RPMI8226 (cell line): ENCODE results near the gene IDH3G.
A peak's percentile ranks its signal among the peaks of the same experiment; 100 is the strongest.
"Not testable (repeated sequence)": the region's sequence is repeated elsewhere in the genome, so short reads cannot be mapped to it uniquely, and the experiment has no call there.

Source experiments
- DNase-seq: peaks from one replicate; pipeline ENCODE4 v3.0.0-alpha.2; 2015

Gene IDH3G

DNA sequence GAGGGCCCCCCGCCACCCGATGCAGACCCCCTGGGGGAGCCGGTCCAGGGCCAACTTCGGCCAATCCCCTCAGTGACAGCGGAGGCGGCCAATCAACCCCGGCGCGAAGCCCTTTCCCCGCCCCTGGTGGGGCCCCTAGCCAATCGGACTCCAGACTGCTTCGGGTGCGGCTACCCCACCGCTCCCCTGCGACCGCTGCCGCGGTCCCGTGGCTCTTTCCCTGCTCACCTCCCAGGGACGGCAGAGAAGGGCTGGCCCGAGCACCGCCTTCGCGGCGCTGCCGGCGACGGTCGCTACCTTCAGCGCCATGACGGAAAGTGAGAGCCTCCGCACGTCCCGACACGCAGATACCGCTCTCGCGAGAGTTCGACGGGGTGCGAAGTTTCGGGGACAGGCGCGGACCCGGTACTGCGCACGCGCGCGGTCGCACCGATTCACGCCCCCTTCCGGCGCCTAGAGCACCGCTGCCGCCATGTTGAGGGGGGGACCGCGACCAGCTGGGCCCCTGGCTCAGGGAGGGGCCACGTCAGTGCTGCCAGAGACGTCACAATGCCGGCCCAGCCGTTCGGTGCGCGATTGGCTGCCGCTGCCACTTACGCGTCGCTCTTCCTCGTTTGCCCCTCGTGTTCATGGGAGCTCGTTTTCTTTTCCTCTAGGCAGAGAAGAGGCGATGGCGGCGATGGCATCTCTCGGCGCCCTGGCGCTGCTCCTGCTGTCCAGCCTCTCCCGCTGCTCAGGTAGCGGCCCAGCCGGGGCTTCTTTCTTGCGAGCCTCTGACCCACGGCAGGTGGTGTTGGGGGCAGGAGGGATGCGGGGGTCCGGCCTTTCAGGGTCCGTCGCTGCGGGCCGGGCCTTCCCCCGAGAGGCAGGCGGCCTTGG lies at the start of gene IDH3G, which contains the start of gene SSR4:
Gene IDH3G, minus strand, starts transcription at position 358 of the 879 bp plus-strand sequence. Its CDS starts 49 bp downstream, at position 309.
Gene SSR4, plus strand, starts transcription at position 651 of the 879 bp plus-strand sequence. Its CDS starts 20 bp downstream, at position 671.
- DNase-seq: peak; percentile 96

DNA sequence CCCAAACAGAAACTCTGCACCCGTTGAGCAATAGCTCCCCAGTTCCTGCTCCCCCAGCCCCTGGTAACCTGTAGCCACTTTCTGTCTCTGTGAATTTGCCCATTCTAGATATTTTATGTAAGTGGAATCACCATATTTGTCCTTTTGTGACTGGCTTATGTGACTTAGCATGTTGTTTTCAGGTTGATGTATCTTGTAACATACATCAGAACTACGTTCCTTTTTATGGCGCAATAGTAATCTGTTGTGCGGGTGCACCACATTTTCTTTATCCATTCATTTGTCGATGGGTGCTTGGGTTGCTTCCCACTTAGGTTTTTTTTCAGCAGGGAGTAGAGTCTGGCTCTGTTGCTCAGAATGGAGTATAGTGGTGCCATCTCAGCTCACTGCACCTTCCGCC lies 42.7 kb upstream of the IDH3G start:
- DNase-seq: no peak

DNA sequence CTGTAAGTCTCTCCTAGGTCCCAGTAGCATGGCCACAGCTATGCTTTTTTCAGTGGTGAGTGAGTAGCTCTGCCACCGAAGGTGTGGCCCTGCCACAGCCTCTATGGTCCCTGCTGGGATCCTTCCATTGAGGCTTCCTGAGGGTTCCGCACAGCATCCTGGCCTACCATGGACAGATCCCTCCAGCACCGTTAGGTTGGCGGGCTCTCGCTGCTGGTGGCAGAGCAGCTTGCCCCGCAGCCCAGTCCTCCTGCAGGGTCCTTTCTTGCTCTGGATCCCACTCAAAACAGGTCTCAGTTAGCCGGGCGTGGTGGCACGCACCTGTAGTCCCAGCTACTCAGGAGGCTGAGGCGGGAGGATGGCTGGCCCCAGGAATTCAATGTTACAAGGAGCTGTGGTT lies 38.6 kb upstream of the IDH3G start:
- no peak for DNase-seq

DNA sequence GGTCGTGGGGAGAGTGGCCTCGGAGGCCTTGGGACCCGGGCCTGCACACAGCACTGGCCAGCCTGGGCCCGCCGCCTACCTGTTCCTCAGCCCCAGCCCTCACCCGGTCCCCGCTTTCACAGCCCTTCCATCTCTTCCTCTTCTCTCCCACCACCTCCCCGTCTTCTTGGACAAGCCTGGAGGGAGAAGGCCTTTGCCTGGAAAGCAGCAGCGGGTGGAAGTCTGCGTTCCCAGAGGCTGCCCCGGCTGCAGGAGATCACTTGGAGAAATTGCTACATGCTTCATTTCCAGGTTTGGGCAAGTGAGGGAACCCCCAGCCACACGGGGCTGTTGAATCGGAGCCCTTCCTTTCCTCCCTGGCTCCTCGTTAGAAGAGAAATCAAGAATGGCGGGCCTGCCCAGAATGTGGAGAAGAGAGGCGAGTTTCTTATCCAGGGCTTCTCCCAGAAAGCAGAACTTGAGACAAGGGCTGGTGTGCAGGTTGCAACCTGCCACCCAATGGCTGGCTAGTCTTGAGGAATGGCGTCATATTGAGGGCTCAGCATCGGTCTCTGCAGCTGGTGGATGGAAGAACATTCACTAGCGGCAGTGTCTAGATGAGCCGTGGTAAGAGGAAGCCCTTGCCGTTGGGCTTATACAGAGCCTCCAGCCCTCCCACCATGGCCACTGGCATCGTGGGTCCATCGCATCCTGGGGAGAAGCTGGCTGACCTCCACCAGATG lies 37.4 kb upstream of the IDH3G start:
- DNase-seq: no peak

DNA sequence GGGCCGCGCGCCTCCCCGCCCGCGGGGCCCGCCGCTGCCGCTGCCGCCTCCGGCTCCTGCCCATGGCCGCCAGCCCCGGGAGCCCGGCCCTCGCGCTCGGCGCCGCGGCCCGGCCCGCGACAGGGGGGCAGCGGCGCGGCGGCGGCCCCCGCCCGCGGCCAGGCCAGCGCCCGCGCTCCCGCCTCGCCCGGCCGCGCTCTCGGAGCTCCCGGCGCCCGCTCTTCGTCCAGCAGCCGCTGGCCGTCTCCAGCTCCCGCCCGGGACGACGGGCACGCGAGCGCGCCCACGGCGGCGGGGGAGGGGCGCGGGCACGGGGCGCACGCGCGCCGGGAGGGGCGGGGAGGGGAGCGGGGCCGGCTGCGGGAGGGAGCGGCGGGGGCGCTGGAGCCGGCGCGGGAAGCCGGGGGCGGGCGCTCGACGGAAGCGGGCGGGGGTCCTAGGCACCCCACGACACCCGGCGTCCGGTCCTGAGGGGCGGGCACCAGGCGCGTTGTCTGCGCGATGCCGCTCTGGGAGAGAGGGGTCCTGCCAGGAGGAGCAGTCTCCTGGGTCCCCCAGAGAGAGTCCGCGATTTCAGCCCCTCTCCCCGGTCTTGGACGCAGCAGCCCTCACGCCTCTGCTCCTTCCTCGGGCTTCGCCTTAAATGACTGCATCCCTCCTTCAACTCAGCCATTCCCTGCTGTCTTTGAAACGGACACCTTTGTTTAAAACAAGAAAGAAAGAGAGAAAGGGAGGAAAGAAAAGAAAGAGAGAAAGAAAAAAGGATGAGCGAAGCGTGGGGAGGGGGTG lies 36.7 kb upstream of the IDH3G start:
- DNase-seq: no peak

DNA sequence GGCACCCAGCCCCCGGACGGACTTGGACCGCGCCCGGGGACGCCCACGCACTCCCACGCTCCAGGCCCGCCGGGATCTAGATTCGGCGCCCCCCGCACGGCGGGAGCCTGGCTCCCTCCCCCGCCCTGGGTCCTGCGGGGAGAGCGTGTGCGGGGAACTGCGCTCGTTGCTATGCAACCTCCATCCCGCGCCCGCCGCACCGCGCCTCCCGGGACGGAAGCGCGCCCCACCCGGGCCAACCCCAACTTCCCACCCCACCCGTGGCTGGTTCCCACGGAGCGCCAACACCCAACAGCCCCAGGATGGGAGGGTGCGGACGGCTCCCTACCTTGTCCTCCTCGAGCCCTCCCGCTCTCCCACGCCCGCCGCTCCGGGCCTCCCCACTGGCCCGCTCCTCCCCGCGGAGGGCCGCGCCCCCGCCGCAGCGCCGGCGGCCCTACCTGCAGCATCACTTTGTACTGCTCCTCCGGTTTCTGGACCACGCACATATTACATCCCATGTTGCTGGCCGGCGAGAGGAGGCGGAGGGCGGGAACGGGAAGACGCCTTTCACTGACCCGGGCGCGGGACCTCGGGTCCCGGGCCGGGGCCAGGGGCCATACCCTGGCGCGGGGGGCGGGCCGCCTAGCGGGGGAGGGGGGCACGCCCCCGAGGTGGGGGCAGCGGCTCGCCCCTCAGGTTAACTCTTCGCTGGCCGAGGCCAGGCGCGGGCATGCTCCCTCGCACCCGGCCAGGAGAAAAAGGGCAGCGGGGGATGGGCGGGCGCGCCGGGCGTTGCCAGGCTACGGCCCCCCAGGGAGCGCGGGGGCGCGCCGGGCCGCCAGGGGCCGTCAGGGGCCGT lies 35.8 kb upstream of the IDH3G start, which contains the start of gene PDZD4:
Gene PDZD4, minus strand, starts transcription at position 746 of the 841 bp plus-strand sequence. Its CDS starts 246 bp downstream, at position 500.
- no peak for DNase-seq

DNA sequence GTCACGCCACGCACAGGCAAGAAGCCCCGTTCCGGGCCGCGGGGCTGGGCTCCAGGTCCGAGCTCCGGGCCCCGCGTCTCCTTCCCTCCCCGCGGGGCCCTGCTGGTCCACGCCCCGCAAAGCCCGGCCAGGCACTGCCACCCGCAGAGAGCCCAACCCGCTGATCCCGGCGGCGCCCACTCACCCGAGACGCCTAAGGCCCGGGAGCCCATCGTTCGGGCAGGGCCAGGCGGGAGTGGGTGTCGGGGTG lies 35.3 kb upstream of the IDH3G start:
- no peak for DNase-seq

DNA sequence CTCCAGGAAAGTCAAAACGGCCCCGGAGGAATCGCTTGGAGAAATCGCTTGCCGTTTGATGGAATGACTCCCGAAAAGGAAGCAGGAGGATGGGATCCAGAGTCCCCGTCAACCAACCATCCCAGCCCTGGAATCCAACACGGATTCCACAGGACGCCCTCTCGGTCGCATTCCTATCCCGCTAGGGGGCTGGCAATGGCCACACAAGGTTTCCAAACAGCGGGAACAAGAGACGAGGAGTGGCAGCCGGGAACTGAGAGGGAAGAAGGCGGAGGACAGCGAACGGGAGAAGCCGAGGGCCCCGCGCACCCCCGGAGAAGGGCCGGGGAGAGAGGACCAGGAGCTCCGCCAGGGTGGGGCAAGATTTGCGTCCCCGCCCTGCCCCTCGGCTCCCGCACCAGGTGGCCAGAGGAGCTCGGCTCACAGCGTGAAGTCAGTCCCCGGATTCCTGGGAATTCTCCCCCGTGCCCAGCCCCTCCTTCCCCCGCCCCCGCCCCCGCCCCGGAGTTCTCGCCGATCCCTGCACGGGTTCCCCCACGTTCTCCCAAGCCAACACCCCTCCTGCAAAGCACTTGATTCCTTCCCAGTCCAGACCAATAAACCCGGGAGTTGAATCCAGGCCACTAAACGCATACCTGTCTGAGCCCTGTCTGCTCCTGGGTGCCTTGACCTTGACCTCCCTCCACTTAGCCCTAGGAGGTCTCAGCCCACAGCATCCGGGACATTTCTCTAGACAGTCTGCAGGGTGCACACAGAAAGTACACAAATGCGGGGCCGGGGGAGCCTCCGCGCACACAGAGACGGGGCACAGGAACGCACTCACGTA lies 34.8 kb upstream of the IDH3G start:
- no peak for DNase-seq

DNA sequence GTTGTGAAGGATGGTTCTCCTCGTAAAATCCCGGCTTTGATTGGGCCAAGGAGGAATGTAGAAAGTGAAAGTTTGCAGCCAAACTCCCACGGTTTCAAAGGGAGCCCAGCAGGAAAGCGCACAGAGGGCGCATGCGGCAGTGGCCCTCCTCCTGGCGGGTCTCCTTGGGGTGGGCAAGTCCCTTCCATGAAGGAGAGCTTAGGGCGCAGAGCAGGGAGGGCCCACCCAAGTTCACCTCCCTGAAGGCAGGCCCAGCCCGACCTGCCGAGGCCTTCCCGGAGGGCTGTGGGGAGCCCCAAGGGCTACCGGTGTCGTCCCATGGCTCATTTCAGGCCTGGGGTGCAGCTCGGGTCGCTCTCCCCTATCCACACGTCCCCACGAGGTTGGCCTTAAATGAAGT lies 34.1 kb upstream of the IDH3G start:
- DNase-seq: no peak

DNA sequence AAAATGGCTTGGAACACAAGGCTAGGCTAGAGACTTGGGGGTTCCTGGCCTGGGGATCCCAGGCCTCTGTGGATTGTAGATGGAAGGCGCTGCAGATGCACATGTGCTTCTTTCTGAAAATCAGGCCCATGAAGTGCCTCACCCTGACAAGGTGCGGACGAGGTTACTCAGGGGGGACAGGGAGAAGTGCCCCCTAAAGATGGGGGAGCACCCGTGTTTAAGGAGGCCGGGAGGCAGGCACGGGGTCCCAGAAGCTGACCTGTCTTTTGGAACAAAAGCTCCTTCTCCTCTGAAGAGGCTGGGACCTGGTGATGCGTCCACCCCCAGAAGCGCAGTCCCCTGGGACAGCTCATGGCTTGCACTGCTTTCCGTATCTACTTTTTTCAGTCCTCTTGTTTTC lies 33.7 kb upstream of the IDH3G start:
- DNase-seq: no peak

DNA sequence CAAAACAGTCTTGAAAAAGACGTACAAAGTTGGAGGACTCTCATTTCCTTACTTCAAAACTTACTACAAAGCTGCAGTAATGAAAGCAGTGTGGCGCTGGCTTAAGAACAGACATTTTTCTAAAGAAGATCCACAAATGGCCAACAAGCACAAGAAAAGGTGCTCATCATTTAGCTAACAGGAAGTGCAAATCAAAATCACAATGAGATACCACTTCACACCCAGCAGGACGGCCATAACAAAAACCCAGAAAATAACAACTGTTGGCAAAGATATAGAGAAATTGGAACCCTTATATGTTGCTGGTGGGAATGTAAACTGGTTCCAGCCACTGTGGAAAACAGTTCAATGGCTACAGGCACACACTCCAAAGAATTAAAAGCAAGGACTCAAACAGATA lies 32.8 kb upstream of the IDH3G start:
- DNase-seq: no peak

DNA sequence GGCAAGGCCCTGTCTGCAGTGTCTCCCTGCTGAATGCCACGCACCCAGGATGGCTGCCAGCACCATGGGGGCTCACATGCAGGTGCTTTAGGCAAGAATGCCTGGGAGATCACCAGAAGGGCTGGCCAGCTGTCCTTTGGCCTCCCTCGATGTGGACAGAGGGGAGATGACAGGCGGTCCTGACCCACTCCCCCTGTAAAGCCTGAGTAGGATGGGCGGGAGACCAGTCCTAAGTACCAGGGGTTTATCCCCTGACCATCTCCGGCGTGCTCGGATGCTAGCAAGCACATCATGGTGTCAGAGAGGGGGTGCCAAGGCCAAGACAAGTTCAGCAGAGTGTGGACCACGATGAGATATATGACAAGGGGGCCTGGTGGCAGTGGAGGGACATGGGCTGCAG lies 30.9 kb upstream of the IDH3G start:
- DNase-seq: no peak

DNA sequence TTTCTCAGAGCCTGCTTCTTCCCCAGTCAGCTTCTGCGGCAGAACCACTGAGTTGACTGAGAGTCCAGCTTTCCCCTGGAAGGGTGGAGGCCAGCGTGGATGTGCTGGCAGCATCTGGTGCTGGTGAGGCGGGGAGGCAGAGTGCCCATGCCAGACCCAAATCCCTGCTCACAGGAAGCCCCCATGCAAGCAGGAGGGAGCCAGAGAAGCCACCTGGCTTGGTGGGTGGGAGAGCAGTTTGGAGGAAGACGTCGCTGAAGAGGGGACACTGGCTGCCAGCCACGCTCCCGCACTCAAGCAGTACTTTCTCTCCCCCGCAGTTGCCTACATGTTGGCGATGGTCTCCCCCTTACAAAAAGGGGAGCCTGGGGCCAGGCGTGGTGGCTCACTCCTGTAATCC lies 30.2 kb upstream of the IDH3G start:
- DNase-seq: no peak

DNA sequence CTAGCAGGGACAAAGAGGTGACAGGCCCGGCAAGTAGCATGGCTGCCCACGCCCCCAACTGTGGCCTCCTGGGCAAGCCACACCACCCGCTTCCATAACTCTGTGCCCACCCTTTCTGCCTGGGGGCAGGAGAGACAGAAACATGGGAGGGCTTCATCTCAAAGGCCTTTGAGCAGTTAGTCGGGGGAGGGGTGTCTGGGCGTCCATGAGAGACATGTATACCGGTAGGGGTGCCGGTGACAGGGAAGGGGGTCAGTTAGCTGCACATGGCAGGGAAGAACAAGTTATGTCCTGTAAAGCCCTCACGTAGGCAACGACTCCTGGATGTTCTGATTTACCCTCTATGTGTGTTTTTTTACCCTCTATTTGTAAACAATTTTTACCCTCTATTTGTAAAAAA lies 26.9 kb upstream of the IDH3G start:
- no peak for DNase-seq

DNA sequence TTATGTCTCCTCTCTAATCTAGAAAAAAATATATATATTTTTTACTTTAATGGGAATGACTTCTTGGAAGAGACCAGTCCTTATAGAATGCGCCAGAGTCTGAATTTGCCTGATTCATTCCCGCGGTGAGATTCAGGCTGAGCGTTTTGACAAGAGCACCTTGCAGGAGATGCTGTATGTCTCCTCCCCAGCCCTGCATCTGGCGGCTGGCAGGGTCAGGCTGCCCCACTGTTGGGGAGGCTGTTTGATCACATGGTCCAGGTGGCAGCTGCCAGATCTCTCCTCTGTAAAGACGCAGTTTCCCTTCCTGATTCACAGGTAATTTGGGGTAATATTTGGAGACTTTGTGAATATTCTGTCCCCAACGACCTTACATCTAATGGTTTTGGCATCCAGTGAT lies 26.4 kb upstream of the IDH3G start:
- peak; percentile 58 for DNase-seq

DNA sequence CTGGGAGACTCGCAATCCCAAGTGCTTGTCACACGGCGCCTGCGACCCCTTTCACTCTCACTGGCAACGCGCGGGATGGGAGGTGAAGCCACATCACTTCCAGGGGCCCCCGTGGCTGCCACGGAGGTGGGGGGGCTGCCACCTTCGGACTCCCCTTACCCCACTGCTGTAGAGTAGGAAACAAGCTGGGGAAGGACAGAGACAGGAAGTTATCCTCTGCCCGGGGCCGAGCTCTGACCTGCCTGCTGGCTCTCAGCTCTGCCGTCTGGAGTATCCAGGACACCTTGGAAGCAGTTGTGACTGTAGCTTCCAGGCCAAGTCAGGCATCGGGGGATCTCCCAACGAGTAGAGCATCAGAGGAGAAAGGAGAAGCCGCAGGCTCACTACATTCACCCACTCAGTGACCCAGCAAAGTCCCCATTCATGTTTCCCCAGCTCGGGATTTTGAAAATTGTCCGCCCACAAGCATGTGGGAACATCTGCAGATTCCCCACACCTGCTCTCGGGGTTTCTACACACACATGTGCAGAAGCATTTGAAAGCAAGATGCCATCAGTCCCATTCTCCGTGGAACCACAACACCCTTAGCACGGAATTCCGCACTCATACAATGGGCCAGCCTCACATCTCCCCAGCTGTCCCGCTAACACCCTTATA lies 25.3 kb upstream of the IDH3G start:
- DNase-seq: no peak

DNA sequence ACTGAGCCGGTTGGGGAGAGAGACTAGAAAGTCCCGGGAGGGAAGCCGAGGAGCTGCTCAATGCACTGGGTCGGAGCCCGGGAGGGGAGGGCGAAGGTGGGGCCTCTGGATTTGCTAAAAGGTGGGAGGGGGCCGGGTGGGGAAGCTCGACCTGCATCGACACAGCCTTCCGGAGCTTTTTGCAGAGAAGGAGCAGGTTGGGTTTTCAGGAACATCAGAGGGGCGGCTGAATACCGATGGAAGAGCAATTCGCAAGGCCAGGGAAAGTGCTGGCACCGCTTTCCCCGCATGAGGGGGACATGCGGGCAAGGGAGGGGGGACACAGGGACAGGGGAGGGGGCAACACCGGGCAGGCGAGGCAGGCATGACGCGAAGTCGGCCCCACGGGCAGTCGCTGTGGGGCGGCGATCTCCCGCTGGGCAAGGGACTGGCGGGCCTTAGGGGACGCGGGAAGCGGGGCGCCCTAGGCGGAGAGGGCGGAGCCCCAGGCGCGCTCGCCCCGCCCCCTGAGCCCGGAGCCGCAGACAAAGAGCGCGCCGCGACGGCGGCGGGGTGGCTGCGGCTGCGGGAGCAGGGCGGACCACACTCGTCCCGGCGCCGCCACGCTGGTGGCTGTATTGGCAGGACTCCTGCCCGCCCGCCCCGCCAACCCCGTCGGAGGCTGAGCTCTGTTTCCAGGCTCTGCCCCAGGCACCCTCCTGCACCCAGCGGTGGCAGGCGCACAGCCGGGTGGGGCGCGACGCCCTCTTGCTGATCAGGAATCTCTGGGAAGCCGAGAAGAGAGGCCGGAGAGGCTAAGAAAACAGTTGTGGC lies 24.6 kb upstream of the IDH3G start:
- peak; percentile 41 for DNase-seq

DNA sequence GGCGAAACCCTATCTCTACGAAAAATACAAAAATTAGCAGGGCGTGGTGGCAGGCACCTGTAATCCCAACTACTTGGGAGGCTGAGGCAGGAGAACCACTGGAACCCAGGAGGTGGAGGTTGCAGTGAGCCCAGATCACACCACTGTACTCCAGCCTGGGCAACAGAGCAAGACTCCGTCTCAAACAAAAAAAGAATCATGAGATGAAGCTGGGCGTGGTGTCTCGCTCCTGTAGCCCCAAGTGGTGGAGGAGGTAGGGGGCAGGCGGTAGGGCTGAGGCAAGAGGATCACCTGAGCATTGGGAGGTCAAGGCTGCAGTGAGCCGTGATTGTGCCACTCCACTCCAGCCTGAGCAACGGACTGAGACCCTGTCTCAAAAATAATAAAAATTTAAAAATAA lies 23.9 kb upstream of the IDH3G start:
- DNase-seq: not testable (repeated sequence)

DNA sequence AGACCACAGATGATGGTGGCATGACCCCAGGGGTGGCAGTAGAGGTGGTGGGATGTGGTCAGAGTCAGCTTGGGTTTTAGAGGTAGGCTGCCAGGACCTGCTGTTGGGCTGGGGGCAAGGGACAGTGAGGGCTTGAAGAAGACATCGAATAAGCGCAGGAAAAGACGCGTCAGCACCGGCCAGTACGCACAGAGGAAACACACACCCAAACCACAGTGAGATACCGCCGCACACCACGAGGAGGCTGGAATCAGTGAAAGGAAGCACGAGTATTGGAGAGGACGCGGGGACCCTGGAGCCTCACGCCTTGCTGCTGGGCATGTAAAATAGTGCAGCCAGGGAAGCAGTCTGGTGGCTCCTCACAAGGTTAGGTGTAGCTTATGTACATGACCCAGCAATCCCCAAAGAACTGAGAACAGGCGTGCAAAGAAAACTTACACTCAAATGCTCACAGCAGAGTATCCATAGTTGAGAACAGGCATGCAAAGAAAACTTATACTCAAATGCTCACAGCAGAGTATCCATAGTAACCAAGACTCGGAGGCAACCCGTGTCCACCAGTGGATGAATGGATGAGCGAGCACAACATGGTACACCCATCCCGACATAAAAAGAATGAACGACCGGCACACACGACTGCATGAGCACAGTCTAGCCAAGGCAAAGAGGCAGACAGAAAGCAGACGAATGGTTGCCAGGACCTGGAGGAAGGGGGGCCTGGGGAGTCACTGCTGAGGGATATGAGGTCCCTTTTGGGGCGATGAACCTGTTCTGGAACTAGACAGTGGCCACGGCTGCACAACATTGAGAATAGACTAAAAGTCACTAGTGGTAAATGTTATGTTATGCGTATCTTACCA lies 22.9 kb upstream of the IDH3G start:
- peak; percentile 51 for DNase-seq
